Neural progenitor cell (in vitro differentiated cells): ENCODE results near the gene ARNT2.

Experiments
- EZH2 ChIP-seq: fragments of 200-600 bp; sonication (generic); IDR thresholded peaks from 2 replicates; pipeline ENCODE4 v1.6.1; 2017; ENCODE audit warnings: antibody characterized with exemption, mild to moderate bottlenecking, moderate library complexity
- TF ChIP-seq, protein P1 (sequence below): fragments of 200-600 bp; sonication (generic); IDR thresholded peaks from 2 replicates; pipeline ENCODE4 v1.5.1; 2017; ENCODE audit warnings: antibody characterized with exemption, mild to moderate bottlenecking

DNA sequence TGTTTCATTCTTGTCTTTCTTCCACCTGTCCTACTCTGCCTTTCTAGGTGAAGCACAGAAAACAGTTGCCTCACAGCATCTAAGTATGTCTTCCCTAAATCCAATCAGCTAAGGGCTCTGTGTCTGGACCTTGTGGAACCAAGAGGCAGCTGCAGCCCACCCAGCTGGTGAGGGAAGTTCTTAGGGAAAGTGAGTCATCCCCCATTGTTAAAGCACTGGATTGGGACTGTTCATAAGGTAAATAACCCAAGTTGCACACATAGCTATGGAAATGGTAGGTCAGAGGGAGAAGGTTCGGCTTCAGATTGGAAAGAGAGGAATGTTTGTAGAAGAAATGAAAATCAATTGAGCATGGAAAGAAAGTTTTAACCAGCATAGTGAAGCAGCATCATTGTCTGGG, 18.0 kb upstream of the ARNT2 start:
- TF ChIP-seq, protein P1, sequence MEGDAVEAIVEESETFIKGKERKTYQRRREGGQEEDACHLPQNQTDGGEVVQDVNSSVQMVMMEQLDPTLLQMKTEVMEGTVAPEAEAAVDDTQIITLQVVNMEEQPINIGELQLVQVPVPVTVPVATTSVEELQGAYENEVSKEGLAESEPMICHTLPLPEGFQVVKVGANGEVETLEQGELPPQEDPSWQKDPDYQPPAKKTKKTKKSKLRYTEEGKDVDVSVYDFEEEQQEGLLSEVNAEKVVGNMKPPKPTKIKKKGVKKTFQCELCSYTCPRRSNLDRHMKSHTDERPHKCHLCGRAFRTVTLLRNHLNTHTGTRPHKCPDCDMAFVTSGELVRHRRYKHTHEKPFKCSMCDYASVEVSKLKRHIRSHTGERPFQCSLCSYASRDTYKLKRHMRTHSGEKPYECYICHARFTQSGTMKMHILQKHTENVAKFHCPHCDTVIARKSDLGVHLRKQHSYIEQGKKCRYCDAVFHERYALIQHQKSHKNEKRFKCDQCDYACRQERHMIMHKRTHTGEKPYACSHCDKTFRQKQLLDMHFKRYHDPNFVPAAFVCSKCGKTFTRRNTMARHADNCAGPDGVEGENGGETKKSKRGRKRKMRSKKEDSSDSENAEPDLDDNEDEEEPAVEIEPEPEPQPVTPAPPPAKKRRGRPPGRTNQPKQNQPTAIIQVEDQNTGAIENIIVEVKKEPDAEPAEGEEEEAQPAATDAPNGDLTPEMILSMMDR = no peak
- TF ChIP-seq EZH2 = no peak
